Prostate gland (tissue), 2 donors: ENCODE data around the gene CXCR2. TPM values are rescaled to one million over a fixed set of nuclear protein-coding genes. Genes with fewer than 3 reads are reported as not detected.
A peak's percentile ranks its signal among the peaks of the same experiment; 100 is the strongest.
"Not testable (repeated sequence)": the region's sequence is repeated elsewhere in the genome, so short reads cannot be mapped to it uniquely, and the experiment has no call there.

Source experiments
- DNase-seq: peaks from one replicate; pipeline ENCODE4 v3.0.0-alpha.2; 2019; ENCODE audit warnings: low spot score
- H3K27ac ChIP-seq, 2 donors: fragments of 200-600 bp; sonication (generic); 2 replicates each; pipeline ENCODE4 v1.5.1; 2017 to 2019
- H3K27me3 ChIP-seq: fragments of 200-600 bp; sonication (generic); replicated peaks from 2 replicates; pipeline ENCODE4 v1.5.1; 2019; ENCODE audit not compliant: insufficient read depth
- H3K36me3 ChIP-seq, 2 donors: fragments of 200-600 bp; sonication (generic); 1 replicate in 1 of 2; 2 replicates in 1 of 2; pipeline versions ENCODE4 v1.5.1 to v1.8.1; 2017 to 2019
- H3K4me1 ChIP-seq: fragments of 200-600 bp; sonication (generic); replicated peaks from 2 replicates; pipeline ENCODE4 v1.5.1; 2019
- H3K4me3 ChIP-seq, 2 donors: fragments of 200-600 bp; sonication (generic); 2 replicates each; pipeline ENCODE4 v1.5.1; 2017 to 2019
- H3K9me3 ChIP-seq: fragments of 200-600 bp; sonication (generic); 2 replicates; pipeline ENCODE4 v1.5.1; 2017
- CTCF ChIP-seq, 4 experiments: fragments of 200-600 bp in 2 of 4; fragments of 450-650 bp in 2 of 4; sonication (generic) in 2 of 4; IDR thresholded peaks; 1 replicate in 3 of 4; 2 replicates in 1 of 4; pipeline ENCODE4 v1.5.1; 2016 to 2019; ENCODE audit warnings: antibody characterized with exemption in 4 of 4, mild to moderate bottlenecking in 2 of 4, moderate library complexity in 2 of 4
- POLR2A ChIP-seq: fragments of 450-650 bp; IDR thresholded peaks from one replicate; pipeline ENCODE4 v1.6.1; 2016; ENCODE audit warnings: antibody characterized with exemption, mild to moderate bottlenecking
- POLR2AphosphoS5 ChIP-seq: sonication (generic); formaldehyde crosslinking; IDR thresholded peaks from one replicate; pipeline ENCODE4 v1.6.1; 2017; ENCODE audit warnings: antibody characterized with exemption
- WGBS: methylation state at CpG from one replicate; pipeline ENCODE4 v1.1.5; 2018; 5-methylcytosine and 5-hydroxymethylcytosine counted together
- intact Hi-C: fragments of 100-400 bp; cut with DNase I; formaldehyde crosslinking; loops from one replicate; pipeline ENCODE4 v1.14.2; 2022
- total RNA-seq, 2 donors: library from RNA; depleted of rRNA; stranded (reverse); fragments of >200 nt; gene quantifications; one replicate each; pipeline ENCODE4 v1.1.0, GENCODE V29; 2016

The CXCR2 gene
- total RNA-seq, 2 donors from 2014 or later: 3.0 TPM; not detected in 1

GRCh38 chr2:218168016-218168415 is 42.2 kb downstream of the CXCR2 start:
- Histone ChIP-seq H3K27me3 (no peaks in the 10 kb centered on the region), H3K4me3 (no peak overlapping the region), H3K36me3 (no peaks in the 10 kb centered on the region), H3K9me3 (no peaks in the 10 kb centered on the region), H3K4me1 (no peaks in the 10 kb centered on the region), H3K27ac (no peak overlapping the region)
- DNase-seq: no peak
- no peak for TF ChIP-seq POLR2A
- no peak for TF ChIP-seq POLR2AphosphoS5
- TF ChIP-seq CTCF (IDR thresholded peaks at IDR 0.05): no peak
- WGBS: 33% methylated on average over 1 of the region's 1 CpG
- intact Hi-C loops: no loop called here

GRCh38 chr2:218168635-218169462 is 43.0 kb downstream of the CXCR2 start:
- intact Hi-C loops: no loop called here

GRCh38 chr2:218169757-218170546 is 44.1 kb downstream of the CXCR2 start:
- no peaks in the 10 kb centered on the region for H3K27me3 ChIP-seq
- 76% methylated on average over 5 of the region's 5 CpGs for WGBS
- no peak for TF ChIP-seq CTCF (IDR thresholded peaks at IDR 0.05)
- TF ChIP-seq POLR2A: no peak
- TF ChIP-seq POLR2AphosphoS5: no peak
- intact Hi-C loops: no loop called here
- H3K4me3 ChIP-seq: no peak overlapping the region
- no peaks in the 10 kb centered on the region for H3K36me3 ChIP-seq
- H3K27ac ChIP-seq: no peak overlapping the region
- no peaks in the 10 kb centered on the region for H3K4me1 ChIP-seq
- no peak for DNase-seq
- H3K9me3 ChIP-seq: no peaks in the 10 kb centered on the region

More at GRCh38 chr2:218168635-218169462, 43.0 kb downstream of the CXCR2 start:
- Histone ChIP-seq H3K4me3 (no peak overlapping the region), H3K36me3 (no peaks in the 10 kb centered on the region), H3K27me3 (no peaks in the 10 kb centered on the region), H3K27ac (no peak overlapping the region), H3K9me3 (no peaks in the 10 kb centered on the region), H3K4me1 (no peaks in the 10 kb centered on the region)
- TF ChIP-seq POLR2AphosphoS5: no peak
- TF ChIP-seq CTCF (IDR thresholded peaks at IDR 0.05): peak in 2 of 4 experiments; percentile 35 to 44
- no peak for DNase-seq
- WGBS: 51% methylated on average over 9 of the region's 9 CpGs

GRCh38 chr2:218171744-218172143 is 45.9 kb downstream of the CXCR2 start:
- H3K27me3 ChIP-seq, DNase-seq, H3K4me3 ChIP-seq, H3K36me3 ChIP-seq, intact Hi-C loops, H3K4me1 ChIP-seq, H3K27ac ChIP-seq, H3K9me3 ChIP-seq: not testable (repeated sequence)
- WGBS: 90% methylated on average over 3 of the region's 3 CpGs

- Histone ChIP-seq H3K27ac (no peak overlapping the region), H3K4me3 (no peak overlapping the region), H3K4me1 (no peaks in the 10 kb centered on the region), H3K27me3 (no peaks in the 10 kb centered on the region), H3K36me3 (no peaks in the 10 kb centered on the region), H3K9me3 (no peaks in the 10 kb centered on the region)
- 90% methylated on average over 2 of the region's 2 CpGs for WGBS
- intact Hi-C loops: no loop called here
- no peak for TF ChIP-seq POLR2AphosphoS5
- no peak for TF ChIP-seq POLR2A
- no peak for TF ChIP-seq CTCF (IDR thresholded peaks at IDR 0.05)
- no peak for DNase-seq
Observed at GRCh38 chr2:218172845-218173244, 47.0 kb downstream of the CXCR2 start.
